ENCODE measurements around the gene ZNF71. TPM values are rescaled to one million over a fixed set of nuclear protein-coding genes. Genes with fewer than 3 reads are reported as not detected.
"Not testable (repeated sequence)": the region's sequence is repeated elsewhere in the genome, so short reads cannot be mapped to it uniquely, and the experiment has no call there.

ZNF71 gene
- polyA plus RNA-seq, 1 experiment, result 6.6 TPM

DNA sequence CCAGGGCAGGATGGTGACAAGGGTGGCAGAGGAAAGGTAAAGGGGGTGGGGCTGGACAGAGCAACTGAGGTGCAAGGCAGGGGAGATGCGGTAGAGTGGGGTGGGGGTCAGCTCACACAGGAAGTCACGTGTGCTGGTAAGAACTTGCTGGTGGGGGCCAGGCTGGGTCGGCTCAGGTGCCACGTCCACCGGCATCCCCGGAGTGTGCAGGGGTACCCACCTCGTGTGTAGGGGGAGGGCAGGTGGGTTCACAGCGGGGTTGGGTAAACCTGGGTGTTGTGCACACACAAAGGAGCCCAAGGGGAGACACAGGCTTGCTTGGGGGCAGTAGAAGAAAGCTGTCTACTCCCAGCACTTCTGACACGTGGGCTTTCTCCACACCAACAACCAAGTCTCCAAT lies 73.6 kb downstream of the ZNF71 start:
- POLR2A ChIA-PET, result no interaction called here
- no peak for TF ChIP-seq CTCF (IDR thresholded peaks at IDR 0.05; ENCODE audit: insufficient read depth, low read depth, low read length)
- no peaks in the 10 kb centered on the region for H3K27me3 ChIP-seq (ENCODE audit: control insufficient read depth, insufficient read depth, low read length)
- CTCF ChIA-PET, result no interaction called here
- H3K36me3 ChIP-seq (ENCODE audit: control insufficient read depth, insufficient read depth, low read length), result no peaks in the 10 kb centered on the region
- H3K4me3 ChIP-seq (ENCODE audit: low read depth, low read length), result no peak overlapping the region
- no peak for DNase-seq (ENCODE audit: low read depth)

- H3K4me3 ChIP-seq (ENCODE audit: low read depth, low read length), result no peak overlapping the region
- ChIA-PET CTCF (no interaction called here), POLR2A (no interaction called here)
- no peaks in the 10 kb centered on the region for H3K36me3 ChIP-seq (ENCODE audit: control insufficient read depth, insufficient read depth, low read length)
- no peak for DNase-seq (ENCODE audit: low read depth)
- TF ChIP-seq CTCF (IDR thresholded peaks at IDR 0.05; ENCODE audit: insufficient read depth, low read depth, low read length), result no peak
- no peaks in the 10 kb centered on the region for H3K27me3 ChIP-seq (ENCODE audit: control insufficient read depth, insufficient read depth, low read length)
Measured at GRCh38 chr19:56670401-56670960, 75.4 kb downstream of the ZNF71 start.

- ChIA-PET POLR2A (no interaction called here), CTCF (no interaction called here)
- no peak overlapping the region for H3K4me3 ChIP-seq (ENCODE audit: low read depth, low read length)
- TF ChIP-seq CTCF (IDR thresholded peaks at IDR 0.05; ENCODE audit: insufficient read depth, low read depth, low read length), result no peak
- no peaks in the 10 kb centered on the region for H3K36me3 ChIP-seq (ENCODE audit: control insufficient read depth, insufficient read depth, low read length)
- no peak for DNase-seq (ENCODE audit: low read depth)
- no peaks in the 10 kb centered on the region for H3K27me3 ChIP-seq (ENCODE audit: control insufficient read depth, insufficient read depth, low read length)
Measured at GRCh38 chr19:56670961-56671612, 76.0 kb downstream of the ZNF71 start.

DNA sequence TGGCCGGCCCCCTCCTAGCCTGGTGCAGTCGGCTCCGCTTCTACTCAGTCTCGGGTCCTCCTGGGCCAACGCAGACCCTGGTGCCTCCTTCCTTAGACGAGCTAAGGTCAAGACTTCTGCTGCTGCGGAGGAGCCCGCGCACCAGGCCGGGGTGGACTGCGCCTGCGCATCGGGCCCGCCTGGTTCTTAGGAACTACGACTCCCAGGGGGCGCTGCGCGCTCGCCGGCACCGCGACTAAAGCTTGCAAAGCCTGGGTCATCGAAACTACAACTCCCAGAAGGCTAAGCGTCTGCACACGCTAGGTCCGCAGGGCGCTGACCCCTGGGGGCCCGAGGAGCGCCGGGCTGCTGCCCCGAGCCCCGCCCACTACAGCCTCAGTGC lies 76.5 kb downstream of the ZNF71 start, which contains the start of gene ZNF835:
ZNF835 (minus strand) TSS at position 145 of the 382 bp plus-strand sequence. CDS start 6,559 bp downstream, outside the sequence.
- CTCF ChIA-PET, result no interaction called here
- no peak for TF ChIP-seq CTCF (IDR thresholded peaks at IDR 0.05; ENCODE audit: insufficient read depth, low read depth, low read length)
- Histone ChIP-seq H3K27me3 (ENCODE audit: control insufficient read depth, insufficient read depth, low read length) (no peaks in the 10 kb centered on the region), H3K4me3 (ENCODE audit: low read depth, low read length) (no peak within 1 kb of the TSS), H3K36me3 (ENCODE audit: control insufficient read depth, insufficient read depth, low read length) (no peaks in the 10 kb centered on the region)
- DNase-seq (ENCODE audit: low read depth), result no peak
- POLR2A ChIA-PET, result no interaction called here

GRCh38 chr19:56672610-56673009 lies 77.5 kb downstream of the ZNF71 start:
- H3K27me3 ChIP-seq (ENCODE audit: control insufficient read depth, insufficient read depth, low read length); POLR2A ChIA-PET; H3K4me3 ChIP-seq (ENCODE audit: low read depth, low read length); CTCF ChIA-PET; DNase-seq (ENCODE audit: low read depth); H3K36me3 ChIP-seq (ENCODE audit: control insufficient read depth, insufficient read depth, low read length): not testable (repeated sequence)

Other genes starting within 250 kb of the ZNF71 start
- 2.4 and 3.5 TPM in 2 replicates for gene ZNF582, start 201.8 kb upstream of the ZNF71 start, polyA plus RNA-seq (2011; rRNA removed)
- gene ZNF583, start 191.0 kb upstream of the ZNF71 start, polyA plus RNA-seq (2011; rRNA removed), result 1.5 and 4.4 TPM in 2 replicates
- gene ZNF667, start 118.0 kb upstream of the ZNF71 start, polyA plus RNA-seq (2011; rRNA removed), result 1.9 and 3.2 TPM in 2 replicates
- 2.2 and 3.6 TPM in 2 replicates for gene ZNF471, start 87.4 kb upstream of the ZNF71 start, polyA plus RNA-seq (2011; rRNA removed)
- 2.6 and 4.9 TPM in 2 replicates for gene ZFP28, start 56.4 kb upstream of the ZNF71 start, polyA plus RNA-seq (2011; rRNA removed)
- gene ZNF470, start 27.8 kb upstream of the ZNF71 start, polyA plus RNA-seq (2011; rRNA removed), result 1.7 and 2.7 TPM in 2 replicates
- 0.07 TPM in 1 of 2 replicates, not detected in the other for gene SMIM17, start 47.9 kb downstream of the ZNF71 start, polyA plus RNA-seq (2011; rRNA removed)
- not detected in 2 replicates for gene ZNF835, start 76.5 kb downstream of the ZNF71 start, polyA plus RNA-seq (2011; rRNA removed)
- 0.02 and 0.04 TPM in 2 replicates for gene PEG3, start 245.4 kb downstream of the ZNF71 start, polyA plus RNA-seq (2011; rRNA removed)
- not detected in 2 replicates for gene ZIM2, start 245.4 kb downstream of the ZNF71 start, polyA plus RNA-seq (2011; rRNA removed)